ENCODE measurements around the gene KLK15.

- TF ChIP-seq TOX (CRISPR knock-in tag; IDR thresholded peaks at IDR 0.05; ENCODE audit: borderline replicate concordance) (no peak), PATZ1 (CRISPR knock-in tag; IDR thresholded peaks at IDR 0.05; ENCODE audit: borderline replicate concordance) (no peak), OSR1 (CRISPR knock-in tag; IDR thresholded peaks at IDR 0.05) (no peak), ZFP30 (CRISPR knock-in tag; IDR thresholded peaks at IDR 0.05) (no peak), RARB (CRISPR knock-in tag; IDR thresholded peaks at IDR 0.05) (no peak), ARNTL (CRISPR knock-in tag; IDR thresholded peaks at IDR 0.05; ENCODE audit: borderline replicate concordance, low read depth) (no peak), GLIS3 (CRISPR knock-in tag; IDR thresholded peaks at IDR 0.05) (no peak), CREB5 (CRISPR knock-in tag; IDR thresholded peaks at IDR 0.05; ENCODE audit: low read depth) (no peak), ZNF565 (CRISPR knock-in tag; conservative IDR thresholded peaks at IDR 0.05; ENCODE audit: low read depth) (no peak), CSDC2 (CRISPR knock-in tag; IDR thresholded peaks at IDR 0.05) (no peak), ZFP3 (CRISPR knock-in tag; IDR thresholded peaks at IDR 0.05) (no peak), BACH2 (CRISPR knock-in tag; IDR thresholded peaks at IDR 0.05; ENCODE audit: borderline replicate concordance) (no peak)
These were observed 43.1 kb upstream of the KLK15 start for GRCh38 chr19:50876456-50876855.
